Measurements from ENCODE around the gene CUX1.
"Not testable (repeated sequence)": the region's sequence is repeated elsewhere in the genome, so short reads cannot be mapped to it uniquely, and the experiment has no call there.

The CUX1 gene

DNA sequence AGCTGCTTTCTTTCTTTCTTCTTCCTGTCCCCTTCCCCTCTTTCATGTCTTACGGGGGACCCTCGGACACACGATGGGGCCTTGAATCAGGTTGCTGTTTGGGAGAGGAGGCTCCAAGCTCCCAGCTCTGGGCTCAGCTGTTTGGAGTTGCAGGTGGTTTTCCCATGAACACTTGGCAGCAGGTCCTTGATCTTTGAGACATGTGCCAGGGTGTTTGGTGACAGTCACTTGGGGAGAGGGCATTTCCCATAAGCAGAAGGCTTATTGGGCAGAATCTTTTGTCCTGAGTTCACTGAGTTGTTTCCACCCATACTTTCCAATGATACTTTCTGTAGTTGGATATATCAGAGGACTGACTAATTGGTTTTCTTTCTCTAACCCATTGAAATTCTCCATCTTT is 364.6 kb downstream of the CUX1 start:
- H3K4me3 ChIP-seq (ENCODE audit: control insufficient read depth, low read depth, low read length), result no peak overlapping the region
- DNase-seq (ENCODE audit: low read depth), result no peak
- TF ChIP-seq, protein P1, sequence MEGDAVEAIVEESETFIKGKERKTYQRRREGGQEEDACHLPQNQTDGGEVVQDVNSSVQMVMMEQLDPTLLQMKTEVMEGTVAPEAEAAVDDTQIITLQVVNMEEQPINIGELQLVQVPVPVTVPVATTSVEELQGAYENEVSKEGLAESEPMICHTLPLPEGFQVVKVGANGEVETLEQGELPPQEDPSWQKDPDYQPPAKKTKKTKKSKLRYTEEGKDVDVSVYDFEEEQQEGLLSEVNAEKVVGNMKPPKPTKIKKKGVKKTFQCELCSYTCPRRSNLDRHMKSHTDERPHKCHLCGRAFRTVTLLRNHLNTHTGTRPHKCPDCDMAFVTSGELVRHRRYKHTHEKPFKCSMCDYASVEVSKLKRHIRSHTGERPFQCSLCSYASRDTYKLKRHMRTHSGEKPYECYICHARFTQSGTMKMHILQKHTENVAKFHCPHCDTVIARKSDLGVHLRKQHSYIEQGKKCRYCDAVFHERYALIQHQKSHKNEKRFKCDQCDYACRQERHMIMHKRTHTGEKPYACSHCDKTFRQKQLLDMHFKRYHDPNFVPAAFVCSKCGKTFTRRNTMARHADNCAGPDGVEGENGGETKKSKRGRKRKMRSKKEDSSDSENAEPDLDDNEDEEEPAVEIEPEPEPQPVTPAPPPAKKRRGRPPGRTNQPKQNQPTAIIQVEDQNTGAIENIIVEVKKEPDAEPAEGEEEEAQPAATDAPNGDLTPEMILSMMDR (conservative IDR thresholded peaks at IDR 0.05; ENCODE audit: control insufficient read depth, insufficient read depth, low read depth, low read length), result no peak

DNA sequence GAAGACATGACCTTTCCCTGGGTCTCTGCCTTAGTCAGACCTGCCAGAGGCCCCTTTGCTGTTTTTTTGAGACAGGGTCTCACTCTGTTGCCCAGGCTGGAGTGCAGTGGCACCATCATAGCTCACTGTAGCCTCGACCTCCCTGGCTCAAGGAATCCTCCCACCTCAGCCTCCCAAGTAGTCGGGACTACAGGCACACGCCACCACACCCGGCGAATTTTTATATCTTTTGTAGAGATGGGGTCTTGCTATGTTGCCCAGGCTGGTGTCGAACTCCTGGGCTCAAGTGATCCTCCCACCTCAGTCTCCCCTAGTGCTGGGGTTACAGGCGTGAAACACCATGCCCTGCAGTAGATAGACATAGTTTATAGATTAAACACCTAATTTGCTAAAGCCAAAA is 366.4 kb downstream of the CUX1 start:
- H3K4me3 ChIP-seq (ENCODE audit: control insufficient read depth, low read depth, low read length); DNase-seq (ENCODE audit: low read depth): not testable (repeated sequence)

DNA sequence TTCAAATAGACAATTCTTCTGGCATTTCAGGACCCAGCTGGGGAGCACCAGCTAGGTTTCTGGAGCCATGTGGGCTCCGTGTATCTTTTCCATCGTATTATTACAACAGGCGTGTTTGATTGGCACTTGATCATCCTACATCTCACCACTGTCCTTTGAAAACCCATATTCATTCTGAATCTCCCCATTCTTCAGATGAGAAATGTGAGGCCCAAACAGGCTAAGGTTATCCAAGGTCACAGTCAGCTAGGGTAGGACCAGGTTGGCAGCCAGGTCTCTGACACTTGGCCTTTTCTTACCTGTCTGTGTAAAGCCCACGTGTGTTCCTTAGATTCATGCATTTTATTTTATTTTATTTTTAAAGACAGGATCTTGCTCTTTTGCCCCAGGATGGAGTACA is 366.9 kb downstream of the CUX1 start:
- H3K4me3 ChIP-seq (ENCODE audit: control insufficient read depth, low read depth, low read length), result no peak overlapping the region
- TF ChIP-seq, protein P1 (conservative IDR thresholded peaks at IDR 0.05; ENCODE audit: control insufficient read depth, insufficient read depth, low read depth, low read length), result no peak
- DNase-seq (ENCODE audit: low read depth), result no peak

DNA sequence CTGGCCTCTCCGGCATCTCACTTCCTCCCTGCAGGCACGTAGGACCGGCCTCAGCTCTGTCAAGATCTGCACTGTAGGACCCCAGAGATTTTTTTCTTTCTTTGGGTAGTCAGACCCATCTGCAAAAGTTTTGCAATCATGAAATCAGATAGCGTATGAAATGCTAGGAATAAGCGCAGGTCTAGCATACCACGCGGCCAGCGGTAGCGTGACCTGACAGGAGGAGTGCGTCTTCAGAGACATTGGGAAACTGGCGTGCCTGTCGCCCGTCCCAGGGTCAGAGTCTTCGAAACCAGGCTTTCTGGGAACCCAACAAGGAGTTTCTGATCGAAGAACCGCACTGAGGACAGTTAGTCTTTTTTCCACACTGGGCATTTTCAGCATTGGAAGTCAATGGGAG is 368.4 kb downstream of the CUX1 start:
- DNase-seq (ENCODE audit: low read depth), result no peak
- TF ChIP-seq, protein P1 (conservative IDR thresholded peaks at IDR 0.05; ENCODE audit: control insufficient read depth, insufficient read depth, low read depth, low read length), result no peak
- H3K4me3 ChIP-seq (ENCODE audit: control insufficient read depth, low read depth, low read length), result no peak overlapping the region

DNA sequence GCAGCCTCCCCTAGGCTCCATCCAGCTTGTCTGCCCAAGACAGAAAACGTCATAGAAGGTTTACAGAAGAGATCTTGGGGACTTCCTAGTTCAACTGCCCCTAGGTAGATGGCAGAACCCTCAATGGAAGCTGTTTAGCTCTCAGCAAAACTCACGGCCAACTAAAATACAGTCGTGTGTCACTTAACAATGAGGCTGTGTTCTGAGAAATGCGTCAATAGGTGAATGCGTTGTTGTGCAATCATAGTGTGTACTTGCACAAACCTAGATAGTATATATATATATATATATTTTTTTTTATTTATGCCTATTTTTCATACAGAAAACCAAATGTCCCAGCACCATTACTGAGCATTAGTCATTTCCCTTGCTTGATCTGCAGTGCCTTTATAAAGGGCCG is 368.9 kb downstream of the CUX1 start:
- H3K4me3 ChIP-seq (ENCODE audit: control insufficient read depth, low read depth, low read length), result no peak overlapping the region
- TF ChIP-seq, protein P1 (conservative IDR thresholded peaks at IDR 0.05; ENCODE audit: control insufficient read depth, insufficient read depth, low read depth, low read length), result no peak
- no peak for DNase-seq (ENCODE audit: low read depth)

DNA sequence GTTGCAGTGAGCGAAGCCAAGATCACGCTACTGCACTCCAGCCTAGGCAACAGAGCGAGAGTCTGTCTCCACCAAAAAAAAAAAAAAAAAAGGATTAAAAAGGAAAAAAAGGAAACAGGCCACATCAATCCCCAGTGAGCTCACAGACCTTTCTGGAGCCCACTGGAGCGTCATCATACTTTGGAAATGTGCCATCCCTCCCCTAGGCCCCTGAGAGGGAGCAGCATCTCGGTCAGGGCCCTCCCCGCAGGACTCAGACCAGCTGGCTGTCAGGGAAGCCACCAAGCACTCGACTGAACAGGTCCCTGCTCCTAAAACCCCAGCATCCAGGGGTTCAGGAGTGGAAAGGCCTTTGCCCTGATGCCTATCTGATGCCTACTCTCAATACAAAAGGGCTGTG is 371.3 kb downstream of the CUX1 start:
- DNase-seq (ENCODE audit: low read depth), result no peak
- TF ChIP-seq, protein P1 (conservative IDR thresholded peaks at IDR 0.05; ENCODE audit: control insufficient read depth, insufficient read depth, low read depth, low read length), result no peak
- no peak overlapping the region for H3K4me3 ChIP-seq (ENCODE audit: control insufficient read depth, low read depth, low read length)

DNA sequence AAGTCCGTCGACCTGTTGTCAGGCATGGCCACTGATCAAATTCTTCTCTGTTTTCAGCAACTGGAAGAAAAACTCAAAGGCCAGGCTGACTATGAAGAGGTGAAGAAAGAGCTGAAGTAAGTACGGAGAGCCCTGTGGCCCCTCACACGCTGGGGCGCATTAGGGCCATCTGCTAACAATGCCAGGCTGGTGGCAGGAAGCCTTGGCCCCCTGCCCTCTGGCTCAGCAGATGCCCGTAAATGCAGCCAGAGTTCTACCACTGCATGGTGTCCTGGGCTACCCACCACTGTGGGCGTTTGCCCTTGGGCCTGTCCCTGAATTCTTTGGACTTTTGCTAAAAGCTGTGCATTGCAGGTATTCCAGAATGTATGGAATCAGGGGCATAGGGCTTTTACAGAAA is 372.3 kb downstream of the CUX1 start:
- no peak overlapping the region for H3K4me3 ChIP-seq (ENCODE audit: control insufficient read depth, low read depth, low read length)
- no peak for DNase-seq (ENCODE audit: low read depth)
- TF ChIP-seq, protein P1 (conservative IDR thresholded peaks at IDR 0.05; ENCODE audit: control insufficient read depth, insufficient read depth, low read depth, low read length), result no peak

Measured in fibroblast of mammary gland (primary cell).